ENCODE results near the gene RFPL1. TPM values are rescaled to one million over a fixed set of nuclear protein-coding genes. Genes with fewer than 3 reads are reported as not detected.

Gene RFPL1
- total and polyA plus RNA-seq, 2 of the 13 experiments (the other 11 are each of a cell fraction or from before 2014, with no cell fraction given) = not detected

- TF ChIP-seq ZNF710 (CRISPR knock-in tag; IDR thresholded peaks at IDR 0.05; ENCODE audit: borderline replicate concordance) (no peak), ZNF672 (CRISPR knock-in tag; IDR thresholded peaks at IDR 0.05) (no peak), ESRRA (CRISPR knock-in tag; IDR thresholded peaks at IDR 0.05; ENCODE audit: low read depth) (no peak), ZNF264 (CRISPR knock-in tag; IDR thresholded peaks at IDR 0.05) (no peak), RBM22 (optimal IDR thresholded peaks at IDR 0.05; ENCODE audit: low read length) (no peak)
Measured at GRCh38 chr22:29397791-29398190, 40.6 kb upstream of the RFPL1 start (continued).

GRCh38 chr22:29400576-29400975, 37.8 kb upstream of the RFPL1 start:
- H2AFZ ChIP-seq (ENCODE audit: low read length) = no peak overlapping the region

More at GRCh38 chr22:29400576-29400975, 37.8 kb upstream of the RFPL1 start:
- WGBS (ENCODE audit: low lambda C conversion rate) = 2% methylated on average over 2 of the region's 2 CpGs
- FAIRE-seq (no peak), ATAC-seq (no peak), DNase-seq (ENCODE audit: low spot score) (no peak)
- intact Hi-C loops (cut with micrococcal nuclease; ENCODE audit: unreplicated experiment) = no loop called here
- ChIA-PET POLR2A (no interaction called here), CTCF (ENCODE audit: low intra/inter-chr PET ratio, low total read pairs) (no interaction called here)
- Histone ChIP-seq H4K20me1 (ENCODE audit: insufficient read depth, low read length) (no peaks in the 10 kb centered on the region), H3K4me3 (replicated peaks in 1 of 3; ENCODE audit: insufficient read depth in 1 of 3, low read depth in 2 of 3, low read length in 3 of 3) (no peak overlapping the region), H3K79me2 (ENCODE audit: insufficient read depth, low read length) (no peaks in the 10 kb centered on the region), H3K4me2 (ENCODE audit: low read depth, low read length) (no peak overlapping the region), H3K27ac (ENCODE audit: extremely low read length, insufficient read depth, low read length) (no peak overlapping the region), H3K27me3 (ENCODE audit: control insufficient read depth in 1 of 2, insufficient read depth in 2 of 2, low read length in 2 of 2) (no peaks in the 10 kb centered on the region; a peak in 2 of 5 replicates), H3K36me3 (replicated peaks in 1 of 2; ENCODE audit: control insufficient read depth in 1 of 2, insufficient read depth in 2 of 2, low read length in 2 of 2) (no peaks in the 10 kb centered on the region), H3K4me1 (ENCODE audit: insufficient read depth, low read length) (no peaks in the 10 kb centered on the region), H3K9me3 (ENCODE audit: low read length) (no peaks in the 10 kb centered on the region), H3K9ac (ENCODE audit: insufficient read depth, low read depth, low read length) (no peak overlapping the region)
- TF ChIP-seq ZNF556 (CRISPR knock-in tag; IDR thresholded peaks at IDR 0.05; ENCODE audit: borderline replicate concordance) (no peak), KLF9 (CRISPR knock-in tag; IDR thresholded peaks at IDR 0.05; ENCODE audit: low read depth) (no peak), ZMYM2 (CRISPR knock-in tag; IDR thresholded peaks at IDR 0.05) (no peak), HBP1 (CRISPR knock-in tag; IDR thresholded peaks at IDR 0.05; ENCODE audit: low read depth) (no peak), KDM1A (CRISPR knock-in tag; IDR thresholded peaks at IDR 0.05) (no peak), PAF1 (CRISPR knock-in tag; IDR thresholded peaks at IDR 0.05) (no peak), ZBTB43 (CRISPR knock-in tag; conservative IDR thresholded peaks at IDR 0.05) (no peak), FOXK2 (IDR thresholded peaks at IDR 0.05) (no peak), ZNF451 (CRISPR knock-in tag; IDR thresholded peaks at IDR 0.05) (no peak)
- in situ Hi-C loops (cut with HindIII; ENCODE audit: extremely low pct_ligation_motif_present, low pct_unique_long_range_greater_than_20kb) = no loop called here
- no TSS peak for BruUV-seq (replicated peaks)
